Measurements from ENCODE around the gene EIF3K. TPM values are rescaled to one million over a fixed set of nuclear protein-coding genes. Genes with fewer than 3 reads are reported as not detected.

Gene EIF3K
- total RNA-seq, 4 donors from 2014 or later, result 267 to 660 (median 460) TPM

DNA sequence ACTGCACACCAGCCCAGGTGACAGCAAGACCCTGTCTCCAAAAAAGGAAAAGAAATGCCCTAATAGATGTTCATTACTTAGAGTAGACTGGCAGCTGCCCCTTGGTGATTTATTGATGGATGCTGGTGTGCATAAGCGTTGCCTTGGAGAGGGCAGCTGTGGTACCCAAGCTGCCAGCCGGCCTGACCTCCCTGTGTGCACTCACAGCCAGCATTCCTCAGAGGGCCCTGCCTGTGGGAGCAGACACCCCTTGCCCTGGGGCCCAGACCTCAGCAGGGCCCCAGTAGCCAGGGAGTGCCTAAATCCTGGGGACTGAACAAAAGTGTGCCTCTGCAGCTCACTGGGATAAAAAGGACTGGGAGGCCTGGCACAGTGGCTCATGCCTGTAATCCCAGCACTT, 20.7 kb downstream of the EIF3K start:
- no peak for DNase-seq
- TF ChIP-seq, protein P1, sequence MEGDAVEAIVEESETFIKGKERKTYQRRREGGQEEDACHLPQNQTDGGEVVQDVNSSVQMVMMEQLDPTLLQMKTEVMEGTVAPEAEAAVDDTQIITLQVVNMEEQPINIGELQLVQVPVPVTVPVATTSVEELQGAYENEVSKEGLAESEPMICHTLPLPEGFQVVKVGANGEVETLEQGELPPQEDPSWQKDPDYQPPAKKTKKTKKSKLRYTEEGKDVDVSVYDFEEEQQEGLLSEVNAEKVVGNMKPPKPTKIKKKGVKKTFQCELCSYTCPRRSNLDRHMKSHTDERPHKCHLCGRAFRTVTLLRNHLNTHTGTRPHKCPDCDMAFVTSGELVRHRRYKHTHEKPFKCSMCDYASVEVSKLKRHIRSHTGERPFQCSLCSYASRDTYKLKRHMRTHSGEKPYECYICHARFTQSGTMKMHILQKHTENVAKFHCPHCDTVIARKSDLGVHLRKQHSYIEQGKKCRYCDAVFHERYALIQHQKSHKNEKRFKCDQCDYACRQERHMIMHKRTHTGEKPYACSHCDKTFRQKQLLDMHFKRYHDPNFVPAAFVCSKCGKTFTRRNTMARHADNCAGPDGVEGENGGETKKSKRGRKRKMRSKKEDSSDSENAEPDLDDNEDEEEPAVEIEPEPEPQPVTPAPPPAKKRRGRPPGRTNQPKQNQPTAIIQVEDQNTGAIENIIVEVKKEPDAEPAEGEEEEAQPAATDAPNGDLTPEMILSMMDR (IDR thresholded peaks at IDR 0.05), result no peak
- no peak for TF ChIP-seq POLR2A (IDR thresholded peaks at IDR 0.05)
- TF ChIP-seq POLR2AphosphoS5 (IDR thresholded peaks at IDR 0.05), result no peak
- no peak for TF ChIP-seq EP300 (IDR thresholded peaks at IDR 0.05; ENCODE audit: low read depth)
- Histone ChIP-seq H3K9me3 (no peaks in the 10 kb centered on the region), H3K4me1 (peaks cover 7 to 60% (median 33%) of the 10 kb centered on the region in 4 donors), H3K4me3 (no peak overlapping the region), H3K27ac (peak overlapping the region; percentile 59 to 76 (median 70)), H3K27me3 (no peaks in the 10 kb centered on the region), H3K36me3 (peaks cover 0 to 3% (median 0%) of the 10 kb centered on the region in 4 donors)
- 88 to 90% methylated on average over 2 of the region's 2 CpGs for WGBS, 2 donors (ENCODE audit: low coverage in 1 of 2)
- intact Hi-C loops (cut with DNase I; ENCODE audit: low total_unique reads) (loop anchor here (10.0 kb wide), 2 partner anchors 75 to 235 kb away; partner anchors contain the start of gene FAM98C), in situ Hi-C loops (cut with MboI; ENCODE audit: low pct_ligation_motif_present in 1 of 4, low pct_unique_long_range_greater_than_20kb in 1 of 4, low sequenced_read_pairs in 3 of 4) (no loop called here)

DNA sequence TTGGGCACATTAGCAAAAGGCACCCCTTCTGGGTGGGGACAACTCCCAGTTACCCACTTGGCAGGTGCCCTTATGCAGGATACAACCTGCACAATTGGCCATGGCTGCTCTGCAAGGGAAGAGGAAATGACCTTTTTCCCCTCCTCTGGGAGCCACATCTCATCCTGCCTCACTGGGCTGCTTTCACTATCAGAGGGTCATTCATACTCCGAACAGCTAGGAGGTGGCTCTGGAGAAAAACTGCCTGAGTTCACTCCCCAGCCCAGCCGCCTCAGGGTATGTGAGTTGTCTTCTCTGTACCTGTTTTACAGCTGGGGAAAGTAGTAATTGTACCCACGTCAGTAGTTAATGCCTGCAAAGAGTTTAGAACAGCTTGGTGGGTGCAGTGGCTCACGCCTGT, 21.4 kb downstream of the EIF3K start:
- WGBS, 2 donors (ENCODE audit: low coverage in 1 of 2), result 57% methylated on average over 3 of the region's 4 CpGs; no CpG with 5 or more reads in 1 of the 2 donors
- in situ Hi-C loops (cut with MboI; ENCODE audit: low pct_ligation_motif_present in 1 of 4, low pct_unique_long_range_greater_than_20kb in 1 of 4, low sequenced_read_pairs in 3 of 4), result no loop called here
- no peak for TF ChIP-seq EP300 (IDR thresholded peaks at IDR 0.05; ENCODE audit: low read depth)
- peak in 2 of 3 donors; percentile 29 to 40 for TF ChIP-seq POLR2AphosphoS5 (IDR thresholded peaks at IDR 0.05)
- TF ChIP-seq POLR2A (IDR thresholded peaks at IDR 0.05), result peak; percentile 24
- no peaks in the 10 kb centered on the region for H3K27me3 ChIP-seq
- peak overlapping the region; percentile 59 to 76 (median 70) for H3K27ac ChIP-seq
- no peak overlapping the region for H3K4me3 ChIP-seq
- no peaks in the 10 kb centered on the region for H3K9me3 ChIP-seq
- no peaks in the 10 kb centered on the region for H3K36me3 ChIP-seq
- peak; percentile 53 for DNase-seq
- intact Hi-C loops (cut with DNase I; ENCODE audit: low total_unique reads), result loop anchor here (10.0 kb wide), 1 partner anchor 74 kb away; no protein-coding TSS in a partner anchor
- H3K4me1 ChIP-seq, result peaks cover 5 to 59% (median 36%) of the 10 kb centered on the region in 4 donors

DNA sequence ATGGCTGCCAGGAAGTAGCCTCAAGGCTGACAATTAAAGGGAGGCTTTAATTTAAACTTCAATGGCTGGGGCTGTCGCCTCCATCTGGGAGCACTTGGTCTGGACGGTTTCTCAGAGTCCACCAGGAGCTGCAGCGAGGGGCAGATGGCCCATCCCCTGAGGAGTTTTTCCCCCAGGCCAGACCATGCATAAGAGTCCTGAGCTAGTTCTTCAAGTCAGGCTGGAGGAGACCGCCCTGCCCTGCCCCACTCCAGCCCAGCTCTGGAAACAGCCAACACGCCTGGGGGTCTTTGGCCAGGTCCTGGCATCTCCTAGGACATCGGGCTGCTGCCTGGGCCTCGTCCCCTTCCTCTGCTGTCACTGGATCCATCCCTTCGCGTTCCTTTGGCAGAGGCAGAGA, 23.2 kb downstream of the EIF3K start:
- Histone ChIP-seq H3K27ac (peak overlapping the region; percentile 59 to 76 (median 70)), H3K36me3 (no peaks in the 10 kb centered on the region), H3K27me3 (no peaks in the 10 kb centered on the region), H3K9me3 (no peaks in the 10 kb centered on the region), H3K4me3 (no peak overlapping the region), H3K4me1 (peaks cover 0 to 61% (median 29%) of the 10 kb centered on the region in 4 donors)
- 80 to 97% methylated on average over 6 to 8 of the region's 9 CpGs for WGBS, 2 donors (ENCODE audit: low coverage in 1 of 2)
- no peak for DNase-seq
- TF ChIP-seq, protein P1 (IDR thresholded peaks at IDR 0.05), result no peak
- TF ChIP-seq POLR2AphosphoS5 (IDR thresholded peaks at IDR 0.05), result no peak
- no peak for TF ChIP-seq EP300 (IDR thresholded peaks at IDR 0.05; ENCODE audit: low read depth)
- TF ChIP-seq POLR2A (IDR thresholded peaks at IDR 0.05), result no peak
- in situ Hi-C loops (cut with MboI; ENCODE audit: low pct_ligation_motif_present in 1 of 4, low pct_unique_long_range_greater_than_20kb in 1 of 4, low sequenced_read_pairs in 3 of 4) (no loop called here), intact Hi-C loops (cut with DNase I; ENCODE audit: low total_unique reads) (loop anchor here (10.0 kb wide), 1 partner anchor 73 kb away; no protein-coding TSS in a partner anchor)

DNA sequence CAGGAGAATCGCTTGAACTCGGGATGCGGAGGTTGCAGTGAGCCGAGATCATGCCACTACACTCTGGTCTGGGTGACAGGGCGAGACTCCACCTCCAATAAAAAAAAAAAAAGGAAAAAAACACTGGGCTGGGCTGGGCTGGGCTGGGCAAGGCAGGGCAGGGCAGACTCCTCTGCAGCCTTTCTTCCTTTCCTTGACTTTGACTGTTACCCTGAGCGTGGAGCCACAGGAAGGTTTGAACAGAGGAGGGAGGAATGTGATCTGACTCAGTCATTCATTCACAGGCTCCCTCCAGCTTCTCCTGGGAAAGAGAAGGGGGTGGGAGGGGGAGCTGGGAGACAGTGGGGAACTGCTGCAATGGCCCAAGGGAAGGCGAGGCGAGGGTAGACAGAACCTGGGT, 25.7 kb downstream of the EIF3K start:
- Histone ChIP-seq H3K9me3 (no peaks in the 10 kb centered on the region), H3K4me1 (peaks cover under 1 to 61% (median 28%) of the 10 kb centered on the region in 4 donors), H3K36me3 (no peaks in the 10 kb centered on the region), H3K27me3 (no peaks in the 10 kb centered on the region), H3K27ac (peak overlapping the region; percentile 76 to 85 (median 81)), H3K4me3 (no peak overlapping the region)
- WGBS, 2 donors (ENCODE audit: low coverage in 1 of 2), result 69 to 78% methylated on average over 8 of the region's 8 CpGs
- DNase-seq, result peak; percentile 61
- no peak for TF ChIP-seq EP300 (IDR thresholded peaks at IDR 0.05; ENCODE audit: low read depth)
- peak; percentile 65 for TF ChIP-seq POLR2A (IDR thresholded peaks at IDR 0.05)
- peak; percentile 50 to 75 (median 59) for TF ChIP-seq POLR2AphosphoS5 (IDR thresholded peaks at IDR 0.05)
- in situ Hi-C loops (cut with MboI; ENCODE audit: low pct_ligation_motif_present in 1 of 4, low pct_unique_long_range_greater_than_20kb in 1 of 4, low sequenced_read_pairs in 3 of 4) (no loop called here), intact Hi-C loops (cut with DNase I; ENCODE audit: low total_unique reads) (loop anchor here (10.0 kb wide), 1 partner anchor 70 kb away; no protein-coding TSS in a partner anchor)

DNA sequence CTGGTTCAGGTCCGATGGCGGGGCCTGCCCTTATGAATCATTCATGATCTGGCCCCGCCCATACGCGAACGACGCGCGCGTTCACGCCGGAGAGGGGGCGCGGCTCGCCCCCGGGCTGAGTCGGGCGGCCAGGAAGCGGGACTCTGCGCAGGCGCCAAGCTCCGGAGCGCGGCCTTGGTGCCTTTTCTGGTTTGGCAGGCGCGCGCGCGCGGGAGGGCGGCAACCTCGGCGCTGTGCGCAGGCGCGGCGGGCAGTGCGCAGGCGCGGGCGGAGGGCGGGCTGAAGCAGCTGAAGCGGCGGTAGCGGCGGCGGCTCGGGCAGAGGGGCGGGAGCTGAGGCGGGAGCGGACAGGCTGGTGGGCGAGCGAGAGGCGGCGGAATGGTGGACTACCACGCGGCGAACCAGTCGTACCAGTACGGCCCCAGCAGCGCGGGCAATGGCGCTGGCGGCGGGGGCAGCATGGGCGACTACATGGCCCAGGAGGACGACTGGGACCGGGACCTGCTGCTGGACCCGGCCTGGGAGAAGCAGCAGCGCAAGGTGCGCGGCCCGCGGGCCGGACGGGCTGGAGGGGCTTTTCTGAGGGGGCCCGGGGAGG, 28.5 kb downstream of the EIF3K start, which contains the start of gene ACTN4:
Gene ACTN4, plus strand, starts transcription at position 282 of the 598 bp plus-strand sequence. Its CDS starts 97 bp downstream, at position 379.
- Histone ChIP-seq H3K4me3 (peak within 1 kb of the TSS; percentile 92 to 100 (median 98)), H3K9me3 (no peaks in the 10 kb centered on the region), H3K27me3 (no peaks in the 10 kb centered on the region), H3K4me1 (peaks cover 22 to 64% (median 43%) of the 10 kb centered on the region in 4 donors), H3K36me3 (no peaks in the 10 kb centered on the region), H3K27ac (peak within 1 kb of the TSS; percentile 99 to 100 (median 99))
- TF ChIP-seq EP300 (IDR thresholded peaks at IDR 0.05; ENCODE audit: low read depth) (no peak), POLR2A (IDR thresholded peaks at IDR 0.05) (peak; percentile 99), POLR2AphosphoS5 (IDR thresholded peaks at IDR 0.05) (peak; percentile 99 to 100 (median 100))
- TF ChIP-seq, protein P1 (IDR thresholded peaks at IDR 0.05), result no peak
- 0% methylated on average over 76 of the region's 77 CpGs; no CpG with 5 or more reads in 1 of the 2 donors for WGBS, 2 donors (ENCODE audit: low coverage in 1 of 2)
- in situ Hi-C loops (cut with MboI; ENCODE audit: low pct_ligation_motif_present in 1 of 4, low pct_unique_long_range_greater_than_20kb in 1 of 4, low sequenced_read_pairs in 3 of 4) (no loop called here), intact Hi-C loops (cut with DNase I; ENCODE audit: low total_unique reads) (loop anchor here (10.0 kb wide), 1 partner anchor 67 kb away; no protein-coding TSS in a partner anchor)
- peak; percentile 100 for DNase-seq

All from transverse colon (tissue), 4 donors.